Endothelial cell of umbilical vein (primary cell): Measurements from ENCODE around the gene MANF.

Experiments used
- CTCF ChIP-seq, 2 donors: IDR thresholded peaks; 1 replicate in 1 of 2; 2 replicates in 1 of 2; pipeline ENCODE4 v1.5.1; 2011; ENCODE audit warnings: low read length in 2 of 2, mild to moderate bottlenecking in 2 of 2, moderate library complexity in 2 of 2, control low read depth in 1 of 2, inconsistent platforms in 1 of 2, low read depth in 1 of 2; ENCODE audit not compliant: insufficient read depth in 1 of 2; ENCODE audit errors: extremely low read depth in 1 of 2
- EZH2 ChIP-seq: IDR thresholded peaks from 2 replicates; pipeline ENCODE4 v1.6.1; 2012; ENCODE audit warnings: borderline replicate concordance, low read depth, mild to moderate bottlenecking, moderate library complexity, low read length, inconsistent platforms; ENCODE audit not compliant: severe bottlenecking
- MAX ChIP-seq: IDR thresholded peaks from 2 replicates; pipeline ENCODE4 v1.6.1; 2011; ENCODE audit not compliant: insufficient read depth, insufficient read length
- POLR2A ChIP-seq: IDR thresholded peaks from 2 replicates; pipeline ENCODE4 v1.6.1; 2012; ENCODE audit warnings: low read depth, mild to moderate bottlenecking, control low read depth, low read length

GRCh38 chr3:51354731-51355615 lies 30.1 kb upstream of the MANF start:
- TF ChIP-seq CTCF (IDR thresholded peaks at IDR 0.05; ENCODE audit: extremely low read depth in 1 of 2, insufficient read depth in 1 of 2, low read depth in 1 of 2, low read length in 2 of 2) (no peak), EZH2 (no peak), POLR2A (no peak), MAX (no peak)
